WTC11 (cell line): ENCODE data around the gene SAP25. TPM values are rescaled to one million over a fixed set of nuclear protein-coding genes. Genes with fewer than 3 reads are reported as not detected.

Experiments
- ATAC-seq: fragments of 200-7000 bp; cut with Tn5 transposase; 2 replicates; pipeline ENCODE4 v1.10.0; 2021; ENCODE audit warnings: mild to moderate bottlenecking, moderate library complexity
- CTCF ChIA-PET: fragments of 300-600 bp; sonication (Branson Sonifier 250); formaldehyde crosslinking; loops from one replicate; lab custom pipeline; 2021; ENCODE audit warnings: antibody characterized with exemption; lab: Charles Lee
- POLR2A ChIA-PET: fragments of 350-600 bp; sonication (Branson Sonifier 250); formaldehyde crosslinking; loops from one replicate; lab custom pipeline; 2021; ENCODE audit warnings: antibody characterized with exemption; lab: Charles Lee
- DNase-seq: peaks from one replicate; pipeline ENCODE4 v3.0.0; 2021; ENCODE audit warnings: low spot score
- H3K27ac Mint-ChIP-seq: 2 replicates; pipeline ENCODE4 v1.8.0; 2021; ENCODE audit warnings: mixed read lengths
- H3K27me3 Mint-ChIP-seq: 2 replicates; pipeline ENCODE4 v1.8.0; 2021; ENCODE audit warnings: low read depth, mild to moderate bottlenecking, moderate library complexity, mixed read lengths
- H3K36me3 Mint-ChIP-seq: 2 replicates; pipeline ENCODE4 v1.8.0; 2021; ENCODE audit warnings: mixed read lengths
- H3K4me1 Mint-ChIP-seq: 2 replicates; pipeline ENCODE4 v1.8.0; 2022; ENCODE audit warnings: mixed read lengths
- H3K4me3 Mint-ChIP-seq: 2 replicates; pipeline ENCODE4 v1.8.0; 2021; ENCODE audit warnings: mild to moderate bottlenecking, moderate library complexity, mixed read lengths
- H3K9me3 Mint-ChIP-seq: 2 replicates; pipeline ENCODE4 v1.8.0; 2021; ENCODE audit warnings: mixed read lengths
- CREM ChIP-seq: sonication (generic); formaldehyde crosslinking; IDR thresholded peaks from 2 replicates; pipeline ENCODE4 v1.8.1; 2022; ENCODE audit warnings: mild to moderate bottlenecking, missing genetic modification reagents, moderate library complexity
- E2F1 ChIP-seq: sonication (generic); formaldehyde crosslinking; IDR thresholded peaks from 2 replicates; pipeline ENCODE4 v1.8.0; 2022; ENCODE audit warnings: mild to moderate bottlenecking, missing genetic modification reagents
- GABPB1 ChIP-seq: sonication (generic); formaldehyde crosslinking; IDR thresholded peaks from 2 replicates; pipeline ENCODE4 v1.8.1; 2023; ENCODE audit warnings: mild to moderate bottlenecking, missing genetic modification reagents
- HMGA2 ChIP-seq: fragments of 250-450 bp; sonication (Bioruptor Pico); IDR thresholded peaks from 2 replicates; pipeline ENCODE4 v1.4.0; 2021; ENCODE audit warnings: mild to moderate bottlenecking, moderate library complexity
- IRF2 ChIP-seq: sonication (generic); formaldehyde crosslinking; IDR thresholded peaks from 2 replicates; pipeline ENCODE4 v1.8.0; 2022; ENCODE audit warnings: low read depth, missing genetic modification reagents, borderline replicate concordance
- NFYB ChIP-seq: sonication (generic); formaldehyde crosslinking; conservative IDR thresholded peaks from 2 replicates; pipeline ENCODE4 v1.8.0; 2022; ENCODE audit warnings: low read depth, missing genetic modification reagents
- RORB ChIP-seq: fragments of 250-450 bp; sonication (Bioruptor Pico); IDR thresholded peaks from 2 replicates; pipeline ENCODE4 v1.9.0; 2021; ENCODE audit warnings: mild to moderate bottlenecking
- SMAD4 ChIP-seq: sonication (generic); formaldehyde crosslinking; IDR thresholded peaks from 2 replicates; pipeline ENCODE4 v1.8.0; 2022; ENCODE audit warnings: mild to moderate bottlenecking, missing genetic modification reagents
- TEAD1 ChIP-seq: sonication (generic); formaldehyde crosslinking; IDR thresholded peaks from 2 replicates; pipeline ENCODE4 v1.8.0; 2022; ENCODE audit warnings: mild to moderate bottlenecking, missing genetic modification reagents
- ZNF121 ChIP-seq: sonication (generic); formaldehyde crosslinking; IDR thresholded peaks from 2 replicates; pipeline ENCODE4 v1.8.0; 2023; ENCODE audit warnings: missing genetic modification reagents
- ZNF263 ChIP-seq: sonication (generic); formaldehyde crosslinking; IDR thresholded peaks from 2 replicates; pipeline ENCODE4 v1.8.1; 2022; ENCODE audit warnings: low read depth, mild to moderate bottlenecking, moderate library complexity, missing genetic modification reagents
- ZNF671 ChIP-seq: fragments of 250-450 bp; sonication (Bioruptor Pico); IDR thresholded peaks from 2 replicates; pipeline ENCODE4 v1.8.0; 2021; ENCODE audit warnings: mild to moderate bottlenecking
- total RNA-seq: library from RNA; stranded (reverse); gene quantifications from 3 replicates; pipeline ENCODE4 v1.2.3, GENCODE V29; 2021
- TF ChIP-seq, protein P1 (sequence below): fragments of 250-450 bp; sonication (Bioruptor Pico); IDR thresholded peaks from 2 replicates; pipeline ENCODE4 v1.9.0; 2021; ENCODE audit warnings: mild to moderate bottlenecking
- TF ChIP-seq, protein P2 (sequence below): sonication (generic); formaldehyde crosslinking; IDR thresholded peaks from 2 replicates; pipeline ENCODE4 v1.8.1; 2022; ENCODE audit warnings: mild to moderate bottlenecking, missing genetic modification reagents, moderate library complexity, borderline replicate concordance
- TF ChIP-seq, protein P3 (sequence below): fragments of 250-450 bp; sonication (Bioruptor Pico); conservative IDR thresholded peaks from 2 replicates; pipeline ENCODE4 v1.9.0; 2021; ENCODE audit warnings: mild to moderate bottlenecking
- TF ChIP-seq, protein P4 (sequence below): sonication (generic); formaldehyde crosslinking; IDR thresholded peaks from 2 replicates; pipeline ENCODE4 v1.8.0; 2023; ENCODE audit warnings: missing genetic modification reagents
- TF ChIP-seq, protein P5 (sequence below): fragments of 250-450 bp; sonication (Bioruptor Pico); IDR thresholded peaks from 2 replicates; pipeline ENCODE4 v1.9.0; 2021; ENCODE audit warnings: mild to moderate bottlenecking
- TF ChIP-seq, protein P6 (sequence below): sonication (generic); formaldehyde crosslinking; IDR thresholded peaks from 2 replicates; pipeline ENCODE4 v1.8.1; 2023; ENCODE audit warnings: mild to moderate bottlenecking, moderate library complexity, missing genetic modification reagents

The SAP25 gene
- total RNA-seq, 1 experiment from 2014 or later = 9.3 TPM

GRCh38 chr7:100546926-100547800, 26.5 kb downstream of the SAP25 start:
- Mint-ChIP-seq H3K4me1 (peaks cover 52% of the 10 kb centered on the region), H3K27ac (peak overlapping the region; percentile 7; the same call in 1 of the 2 replicates), H3K36me3 (peaks cover 5% of the 10 kb centered on the region), H3K27me3 (no peaks in the 10 kb centered on the region), H3K4me3 (no peak overlapping the region), H3K9me3 (no peaks in the 10 kb centered on the region)
- ATAC-seq (no peak), DNase-seq (no peak)
- TF ChIP-seq RORB (no peak), ZNF263 (no peak), IRF2 (CRISPR knock-in tag) (no peak), HMGA2 (CRISPR knock-in tag) (no peak), SMAD4 (CRISPR knock-in tag) (no peak), CREM (CRISPR knock-in tag) (no peak), E2F1 (CRISPR knock-in tag) (no peak), ZNF671 (CRISPR knock-in tag) (no peak), ZNF121 (CRISPR knock-in tag) (no peak), TEAD1 (CRISPR knock-in tag) (no peak), NFYB (CRISPR knock-in tag) (no peak), GABPB1 (no peak)
- TF ChIP-seq, protein P1, sequence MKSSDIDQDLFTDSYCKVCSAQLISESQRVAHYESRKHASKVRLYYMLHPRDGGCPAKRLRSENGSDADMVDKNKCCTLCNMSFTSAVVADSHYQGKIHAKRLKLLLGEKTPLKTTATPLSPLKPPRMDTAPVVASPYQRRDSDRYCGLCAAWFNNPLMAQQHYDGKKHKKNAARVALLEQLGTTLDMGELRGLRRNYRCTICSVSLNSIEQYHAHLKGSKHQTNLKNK (CRISPR knock-in tag) = no peak
- TF ChIP-seq, protein P2, sequence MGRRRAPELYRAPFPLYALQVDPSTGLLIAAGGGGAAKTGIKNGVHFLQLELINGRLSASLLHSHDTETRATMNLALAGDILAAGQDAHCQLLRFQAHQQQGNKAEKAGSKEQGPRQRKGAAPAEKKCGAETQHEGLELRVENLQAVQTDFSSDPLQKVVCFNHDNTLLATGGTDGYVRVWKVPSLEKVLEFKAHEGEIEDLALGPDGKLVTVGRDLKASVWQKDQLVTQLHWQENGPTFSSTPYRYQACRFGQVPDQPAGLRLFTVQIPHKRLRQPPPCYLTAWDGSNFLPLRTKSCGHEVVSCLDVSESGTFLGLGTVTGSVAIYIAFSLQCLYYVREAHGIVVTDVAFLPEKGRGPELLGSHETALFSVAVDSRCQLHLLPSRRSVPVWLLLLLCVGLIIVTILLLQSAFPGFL (CRISPR knock-in tag) = no peak
- TF ChIP-seq, protein P3, sequence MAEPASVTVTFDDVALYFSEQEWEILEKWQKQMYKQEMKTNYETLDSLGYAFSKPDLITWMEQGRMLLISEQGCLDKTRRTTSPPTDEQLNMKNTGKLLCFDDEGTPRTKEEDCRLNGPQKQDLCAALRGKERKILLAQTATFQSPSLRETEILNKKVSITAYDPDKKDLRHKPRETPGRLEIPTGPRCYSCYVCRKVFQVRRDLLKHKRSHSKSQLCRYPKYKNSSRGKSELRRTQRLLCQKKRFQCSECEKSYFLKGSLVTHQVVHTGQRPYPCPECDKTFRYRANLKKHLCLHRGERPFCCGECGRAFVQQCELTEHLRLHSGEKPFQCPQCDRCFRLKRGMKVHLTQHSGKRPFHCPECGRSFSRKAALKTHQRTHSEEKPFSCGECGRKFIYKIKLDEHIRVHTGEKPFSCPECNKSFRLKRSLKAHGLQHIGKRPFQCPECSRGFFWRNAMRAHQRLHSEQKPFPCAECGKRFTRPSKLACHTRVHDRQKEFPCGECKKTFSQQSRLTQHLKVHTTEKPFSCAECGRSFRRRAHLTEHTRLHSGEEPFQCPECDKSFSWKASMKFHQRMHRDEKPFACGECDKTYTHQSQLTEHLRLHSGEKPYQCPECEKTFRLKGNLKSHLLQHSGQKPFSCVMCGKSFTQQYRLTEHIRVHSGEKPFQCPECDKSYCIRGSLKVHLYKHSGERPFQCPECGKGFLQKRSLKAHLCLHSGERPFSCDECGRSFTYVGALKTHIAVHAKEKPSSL = no peak
- TF ChIP-seq, protein P4, sequence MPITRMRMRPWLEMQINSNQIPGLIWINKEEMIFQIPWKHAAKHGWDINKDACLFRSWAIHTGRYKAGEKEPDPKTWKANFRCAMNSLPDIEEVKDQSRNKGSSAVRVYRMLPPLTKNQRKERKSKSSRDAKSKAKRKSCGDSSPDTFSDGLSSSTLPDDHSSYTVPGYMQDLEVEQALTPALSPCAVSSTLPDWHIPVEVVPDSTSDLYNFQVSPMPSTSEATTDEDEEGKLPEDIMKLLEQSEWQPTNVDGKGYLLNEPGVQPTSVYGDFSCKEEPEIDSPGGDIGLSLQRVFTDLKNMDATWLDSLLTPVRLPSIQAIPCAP = no peak
- TF ChIP-seq, protein P5, sequence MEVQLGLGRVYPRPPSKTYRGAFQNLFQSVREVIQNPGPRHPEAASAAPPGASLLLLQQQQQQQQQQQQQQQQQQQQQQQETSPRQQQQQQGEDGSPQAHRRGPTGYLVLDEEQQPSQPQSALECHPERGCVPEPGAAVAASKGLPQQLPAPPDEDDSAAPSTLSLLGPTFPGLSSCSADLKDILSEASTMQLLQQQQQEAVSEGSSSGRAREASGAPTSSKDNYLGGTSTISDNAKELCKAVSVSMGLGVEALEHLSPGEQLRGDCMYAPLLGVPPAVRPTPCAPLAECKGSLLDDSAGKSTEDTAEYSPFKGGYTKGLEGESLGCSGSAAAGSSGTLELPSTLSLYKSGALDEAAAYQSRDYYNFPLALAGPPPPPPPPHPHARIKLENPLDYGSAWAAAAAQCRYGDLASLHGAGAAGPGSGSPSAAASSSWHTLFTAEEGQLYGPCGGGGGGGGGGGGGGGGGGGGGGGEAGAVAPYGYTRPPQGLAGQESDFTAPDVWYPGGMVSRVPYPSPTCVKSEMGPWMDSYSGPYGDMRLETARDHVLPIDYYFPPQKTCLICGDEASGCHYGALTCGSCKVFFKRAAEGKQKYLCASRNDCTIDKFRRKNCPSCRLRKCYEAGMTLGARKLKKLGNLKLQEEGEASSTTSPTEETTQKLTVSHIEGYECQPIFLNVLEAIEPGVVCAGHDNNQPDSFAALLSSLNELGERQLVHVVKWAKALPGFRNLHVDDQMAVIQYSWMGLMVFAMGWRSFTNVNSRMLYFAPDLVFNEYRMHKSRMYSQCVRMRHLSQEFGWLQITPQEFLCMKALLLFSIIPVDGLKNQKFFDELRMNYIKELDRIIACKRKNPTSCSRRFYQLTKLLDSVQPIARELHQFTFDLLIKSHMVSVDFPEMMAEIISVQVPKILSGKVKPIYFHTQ (CRISPR knock-in tag) = no peak
- TF ChIP-seq, protein P6, sequence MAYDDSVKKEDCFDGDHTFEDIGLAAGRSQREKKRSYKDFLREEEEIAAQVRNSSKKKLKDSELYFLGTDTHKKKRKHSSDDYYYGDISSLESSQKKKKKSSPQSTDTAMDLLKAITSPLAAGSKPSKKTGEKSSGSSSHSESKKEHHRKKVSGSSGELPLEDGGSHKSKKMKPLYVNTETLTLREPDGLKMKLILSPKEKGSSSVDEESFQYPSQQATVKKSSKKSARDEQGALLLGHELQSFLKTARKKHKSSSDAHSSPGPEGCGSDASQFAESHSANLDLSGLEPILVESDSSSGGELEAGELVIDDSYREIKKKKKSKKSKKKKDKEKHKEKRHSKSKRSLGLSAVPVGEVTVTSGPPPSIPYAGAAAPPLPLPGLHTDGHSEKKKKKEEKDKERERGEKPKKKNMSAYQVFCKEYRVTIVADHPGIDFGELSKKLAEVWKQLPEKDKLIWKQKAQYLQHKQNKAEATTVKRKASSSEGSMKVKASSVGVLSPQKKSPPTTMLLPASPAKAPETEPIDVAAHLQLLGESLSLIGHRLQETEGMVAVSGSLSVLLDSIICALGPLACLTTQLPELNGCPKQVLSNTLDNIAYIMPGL (CRISPR knock-in tag) = no peak
- CTCF ChIA-PET = interaction anchor here (0.6 to 6.1 kb wide), 5 partner anchors 13 to 77 kb away, joined by 3 to 36 read pairs (median 5); partner anchors contain the start of genes NYAP1 and TSC22D4
- POLR2A ChIA-PET = interaction anchor here (2.1 kb wide), 1 partner anchor 39 kb away, joined by 5 read pairs; the partner anchor contains the start of genes FBXO24 and LRCH4
